Measurements from ENCODE around the gene NACA. TPM values are rescaled to one million over a fixed set of nuclear protein-coding genes. Genes with fewer than 3 reads are reported as not detected.

NACA gene
- total RNA-seq, 2 experiments from 2014 or later: 948 to 969 TPM

DNA sequence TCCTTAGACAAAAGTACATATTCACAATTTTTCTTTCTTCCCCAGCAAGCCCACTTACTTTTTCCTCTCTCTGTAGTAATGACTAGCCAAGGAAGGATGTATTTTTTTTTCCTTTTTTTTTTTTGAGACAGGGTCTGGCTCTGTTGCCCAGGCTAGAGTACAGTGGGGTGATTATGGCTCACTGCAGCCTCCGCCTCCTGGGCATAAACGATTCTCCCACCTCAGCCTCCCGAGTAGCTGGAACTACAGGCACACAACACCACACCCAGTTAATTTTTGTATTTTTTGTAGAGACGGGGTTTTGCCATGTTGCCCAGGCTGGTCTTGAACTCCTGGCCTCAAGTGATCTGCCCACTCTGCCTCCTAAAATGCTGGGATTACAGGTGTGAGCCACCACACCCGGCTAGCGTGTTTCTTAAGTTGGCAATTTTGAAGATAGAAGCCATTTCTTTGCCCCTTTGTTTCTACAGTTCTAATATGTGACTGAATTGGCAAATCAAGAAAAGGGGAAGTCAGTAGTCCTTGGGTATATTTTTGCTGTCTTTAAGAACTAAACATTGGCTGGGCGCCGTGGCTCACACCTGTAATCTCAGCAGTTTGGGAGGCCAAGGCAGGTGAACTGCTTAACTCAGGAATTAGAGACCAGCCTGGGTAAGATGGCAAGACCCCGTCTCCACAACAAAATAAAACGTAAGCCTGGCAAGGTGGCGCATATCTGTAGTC is 3.2 kb upstream of the NACA start:
- ChIA-PET POLR2A (no interaction called here), CTCF (no interaction called here)

DNA sequence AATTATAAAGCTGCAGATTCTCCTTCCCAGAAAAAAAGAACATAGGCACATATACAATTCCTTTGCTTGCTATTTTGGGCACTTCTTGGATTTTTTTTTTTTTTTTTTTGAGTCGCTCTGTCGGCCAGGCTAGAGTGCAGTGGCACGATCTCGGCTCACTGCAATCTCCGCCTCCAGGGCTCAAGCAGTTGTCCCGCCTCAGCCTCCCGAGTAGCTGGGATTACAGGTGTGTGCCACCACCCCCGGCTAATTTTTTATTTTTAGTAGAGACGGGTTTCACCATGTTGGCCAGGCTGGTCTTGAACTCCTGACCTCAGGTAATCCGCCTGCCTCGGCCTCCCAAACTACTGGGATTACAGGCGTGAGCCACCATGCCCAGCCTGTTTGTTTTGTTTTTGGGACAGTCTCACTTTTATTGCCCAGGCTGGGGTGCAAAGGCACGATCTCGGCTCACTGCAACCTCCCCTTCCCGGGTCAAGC is 1.1 kb upstream of the NACA start:
- ChIA-PET POLR2A (interaction anchor here (1.2 to 1.8 kb wide), 6 partner anchors 10 to 97 kb away, joined by 5 to 30 read pairs (median 8); partner anchors contain the start of genes ATP5F1B, PRIM1 and PTGES3), CTCF (interaction anchor here (0.6 to 1.1 kb wide), 4 partner anchors 8 to 276 kb away, joined by 3 to 4 read pairs (median 3); partner anchors contain the start of gene PTGES3)

DNA sequence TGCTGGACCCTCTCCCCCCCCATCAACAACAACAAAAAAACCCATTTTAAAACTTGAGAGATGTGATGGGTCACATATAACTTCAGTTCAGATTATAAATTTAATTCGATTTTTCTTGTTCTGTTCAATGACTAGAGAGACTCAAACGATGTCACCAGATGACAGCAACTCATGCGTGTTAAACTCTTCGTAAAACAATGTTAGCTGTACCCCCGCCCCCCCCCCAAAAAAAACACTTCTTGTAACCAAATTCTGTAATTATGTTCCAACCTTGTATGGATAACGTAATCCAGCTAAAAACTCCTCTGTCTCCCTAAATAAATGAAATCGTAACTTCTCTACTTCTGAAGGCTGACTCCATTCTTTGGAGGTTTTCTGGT is 614 bp upstream of the NACA start:
- POLR2A ChIA-PET: interaction anchor here (0.6 to 1.8 kb wide), 11 partner anchors 9 to 354 kb away, joined by 3 to 30 read pairs (median 5); partner anchors contain the start of genes ATP5F1B, PRIM1 and PTGES3
- CTCF ChIA-PET: interaction anchor here (0.6 to 1.1 kb wide), 3 partner anchors 40 to 276 kb away, joined by 3 read pairs; no protein-coding TSS in a partner anchor

DNA sequence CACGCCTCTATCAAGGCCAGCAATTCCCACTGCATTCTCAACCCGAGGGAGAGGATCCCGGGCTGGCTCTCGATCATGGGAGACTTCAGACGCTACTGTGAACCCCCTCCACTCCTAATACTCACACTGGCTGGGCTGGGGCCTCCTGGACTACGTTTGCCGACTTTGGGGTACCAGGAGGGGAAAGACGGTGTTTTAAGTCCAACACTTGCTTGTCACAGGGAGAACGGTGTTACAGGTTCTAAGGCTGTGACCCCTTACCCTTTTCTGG is 463 bp downstream of the NACA start:
- POLR2A ChIA-PET: interaction anchor here (1.3 to 2.2 kb wide), 4 partner anchors 36 to 96 kb away, joined by 9 to 30 read pairs (median 12); partner anchors contain the start of gene PTGES3
- CTCF ChIA-PET: no interaction called here

DNA sequence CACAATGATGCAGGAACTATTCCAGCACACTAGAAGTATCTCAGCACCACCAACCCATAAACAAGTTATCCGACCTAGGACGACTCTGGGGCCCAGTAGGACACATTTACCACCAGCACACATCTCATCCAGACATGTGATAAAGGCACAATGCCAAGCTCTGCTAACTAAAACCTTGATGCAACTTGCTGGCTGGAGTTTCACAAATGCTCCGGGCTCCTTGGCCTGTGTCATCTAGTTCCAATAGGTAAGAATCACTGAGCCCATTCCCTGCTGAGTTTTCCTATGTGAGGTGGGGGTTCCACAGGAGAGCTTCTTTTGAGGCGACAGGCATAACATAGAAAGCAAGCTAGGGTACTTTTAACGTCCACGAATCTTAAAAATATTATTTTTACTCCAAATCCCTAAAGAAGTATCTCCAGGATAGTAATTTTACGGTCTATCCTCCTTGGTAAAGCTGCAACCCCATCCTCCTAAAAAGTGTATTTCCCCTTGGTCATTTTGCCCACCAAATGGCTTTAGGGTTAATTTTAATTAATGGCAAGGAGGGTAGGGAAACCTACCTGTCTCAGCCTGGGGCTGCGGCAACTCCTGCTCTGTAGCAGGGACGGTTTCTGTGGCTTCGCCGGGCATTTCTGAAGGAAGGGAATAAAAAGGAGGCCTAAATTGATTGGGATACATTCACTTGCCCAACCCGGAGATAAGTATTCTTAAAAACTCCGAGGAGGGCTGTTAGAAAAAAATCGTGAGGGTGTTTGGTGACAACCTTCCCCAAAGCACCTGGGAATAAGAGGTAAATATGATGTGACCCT is 1.0 kb downstream of the NACA start:
- ChIA-PET POLR2A (interaction anchor here (2.1 to 2.2 kb wide), 2 partner anchors 36 to 39 kb away, joined by 9 to 14 read pairs; partner anchors contain the start of gene PTGES3), CTCF (no interaction called here)

DNA sequence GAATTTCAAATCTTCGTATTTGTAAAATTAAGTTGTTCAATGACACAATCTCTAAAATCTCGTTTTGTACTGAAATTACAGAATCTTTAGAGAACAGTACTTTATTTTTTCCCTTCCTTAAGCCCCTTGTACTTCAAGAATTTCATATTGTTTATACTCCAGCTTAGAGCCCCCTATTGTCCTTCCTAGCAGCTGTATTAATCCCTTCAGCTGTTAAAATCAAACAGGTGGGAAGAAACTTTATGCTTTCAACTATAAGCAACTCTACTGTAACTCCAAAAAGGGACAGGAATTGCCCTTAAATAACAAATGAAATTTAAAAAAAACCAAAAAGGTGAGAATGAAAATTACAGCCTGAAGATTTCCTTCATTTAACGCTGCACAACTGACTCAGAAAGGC is 1.7 kb downstream of the NACA start:
- ChIA-PET CTCF (no interaction called here), POLR2A (interaction anchor here (2.1 to 2.2 kb wide), 2 partner anchors 35 to 39 kb away, joined by 9 to 14 read pairs; partner anchors contain the start of gene PTGES3)

DNA sequence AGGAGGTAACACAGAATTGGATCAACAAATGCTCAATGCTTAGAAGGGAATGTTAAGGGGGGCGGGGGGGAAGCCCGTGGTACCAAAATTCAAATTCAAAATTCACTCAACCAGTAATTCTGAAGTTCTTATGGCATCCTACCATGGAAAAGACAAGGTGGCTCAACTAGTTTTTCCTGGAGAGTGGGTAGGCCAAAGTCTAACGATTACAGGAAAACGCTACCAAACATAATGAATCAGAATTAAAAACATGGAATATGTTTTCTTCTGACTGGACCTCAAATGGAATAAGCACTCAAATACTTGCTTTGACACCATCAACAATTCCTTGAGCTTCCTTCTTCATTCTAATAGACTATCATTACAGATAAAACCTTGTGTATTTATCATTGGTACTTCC is 2.3 kb downstream of the NACA start:
- POLR2A ChIA-PET: interaction anchor here (2.1 to 2.2 kb wide), 2 partner anchors 35 to 38 kb away, joined by 9 to 14 read pairs; partner anchors contain the start of gene PTGES3
- CTCF ChIA-PET: interaction anchor here (1.1 kb wide), 1 partner anchor 424 kb away, joined by 4 read pairs; no protein-coding TSS in a partner anchor

- ChIA-PET POLR2A (interaction anchor here (0.7 to 1.1 kb wide), 4 partner anchors 32 to 93 kb away, joined by 3 to 12 read pairs (median 4); partner anchors contain the start of gene ATP5F1B), CTCF (interaction anchor here (1.0 to 1.2 kb wide), 3 partner anchors 11 to 423 kb away, joined by 3 to 4 read pairs (median 4); partner anchors contain the start of gene PTGES3)
Measured at GRCh38 chr12:56721721-56722120, 3.4 kb downstream of the NACA start.

DNA sequence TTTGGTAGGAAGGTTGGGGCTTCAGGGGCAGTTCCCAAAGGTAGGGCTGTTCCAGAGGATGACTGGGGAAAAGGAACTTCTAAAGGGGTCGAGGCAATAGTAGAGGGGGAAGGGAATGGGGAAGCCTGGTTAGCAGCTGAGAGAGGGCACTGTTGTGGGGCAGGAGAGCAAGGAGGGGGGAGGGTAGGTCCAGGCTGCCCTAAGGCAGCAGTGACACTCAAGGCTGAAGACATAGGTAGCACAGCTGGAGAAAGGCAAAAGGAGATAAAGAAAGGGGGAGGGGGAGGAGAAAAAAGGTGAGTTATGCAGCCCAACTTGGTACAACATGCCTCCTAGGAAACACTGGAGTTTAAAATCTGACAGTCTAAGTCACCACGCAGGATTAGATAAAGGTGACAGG is 3.9 kb downstream of the NACA start:
- POLR2A ChIA-PET: interaction anchor here (1.1 kb wide), 1 partner anchor 31 kb away, joined by 5 read pairs; no protein-coding TSS in a partner anchor
- CTCF ChIA-PET: interaction anchor here (1.2 kb wide), 1 partner anchor 10 kb away, joined by 4 read pairs; no protein-coding TSS in a partner anchor

- CTCF ChIA-PET: no interaction called here
- POLR2A ChIA-PET: interaction anchor here (1.1 kb wide), 1 partner anchor 31 kb away, joined by 5 read pairs; no protein-coding TSS in a partner anchor
Measured at GRCh38 chr12:56720731-56721151, 4.4 kb downstream of the NACA start.

DNA sequence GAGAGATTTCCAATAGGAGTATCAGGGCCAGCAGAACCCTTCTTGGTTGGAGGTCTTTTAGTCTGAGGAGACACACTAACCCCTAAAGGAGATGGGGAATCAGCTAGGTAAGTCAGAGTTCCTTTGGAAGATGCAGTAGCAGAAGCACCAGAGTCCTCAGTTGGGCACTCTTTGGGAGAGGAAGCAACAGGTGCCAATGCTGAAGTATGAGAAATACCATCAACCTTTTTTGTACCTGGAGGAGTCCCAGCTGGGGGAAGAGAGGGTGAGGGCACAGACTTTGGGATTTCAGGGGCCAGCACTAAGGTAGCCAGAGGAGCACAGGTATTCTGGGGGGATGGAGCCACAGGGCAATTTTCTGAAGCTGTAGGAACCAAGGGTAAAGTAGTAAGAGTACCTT is 6.0 kb downstream of the NACA start:
- CTCF ChIA-PET: interaction anchor here (0.6 to 0.8 kb wide), 3 partner anchors 9 to 82 kb away, joined by 3 read pairs; no protein-coding TSS in a partner anchor

DNA sequence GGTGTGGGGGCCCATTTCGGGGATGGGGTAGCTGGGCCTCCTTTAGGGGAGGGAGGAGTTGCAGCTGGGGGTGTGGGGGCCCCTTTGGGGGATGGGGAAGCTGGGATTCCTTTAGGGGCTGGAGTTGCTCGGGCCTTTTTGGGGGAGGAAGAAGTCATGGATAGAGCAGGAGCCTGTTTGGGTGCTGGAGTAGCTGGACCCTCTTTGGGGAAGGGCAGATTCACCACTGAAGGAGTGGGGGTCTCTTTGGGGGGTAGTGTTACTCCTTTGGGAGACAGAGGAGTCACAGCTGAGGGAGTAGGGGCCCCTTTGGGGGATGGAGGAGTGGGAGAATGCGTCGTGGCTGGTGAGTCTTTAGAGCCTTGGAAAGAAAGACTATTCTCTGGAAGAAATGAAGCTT is 6.5 kb downstream of the NACA start:
- CTCF ChIA-PET: interaction anchor here (0.7 to 0.8 kb wide), 2 partner anchors 9 to 82 kb away, joined by 3 read pairs; no protein-coding TSS in a partner anchor

More for the DNA sequence above, 6.0 kb downstream of the NACA start:
- POLR2A ChIA-PET: interaction anchor here (0.7 to 2.2 kb wide), 2 partner anchors 31 to 393 kb away, joined by 3 to 10 read pairs; partner anchors contain the start of gene PTGES3

DNA sequence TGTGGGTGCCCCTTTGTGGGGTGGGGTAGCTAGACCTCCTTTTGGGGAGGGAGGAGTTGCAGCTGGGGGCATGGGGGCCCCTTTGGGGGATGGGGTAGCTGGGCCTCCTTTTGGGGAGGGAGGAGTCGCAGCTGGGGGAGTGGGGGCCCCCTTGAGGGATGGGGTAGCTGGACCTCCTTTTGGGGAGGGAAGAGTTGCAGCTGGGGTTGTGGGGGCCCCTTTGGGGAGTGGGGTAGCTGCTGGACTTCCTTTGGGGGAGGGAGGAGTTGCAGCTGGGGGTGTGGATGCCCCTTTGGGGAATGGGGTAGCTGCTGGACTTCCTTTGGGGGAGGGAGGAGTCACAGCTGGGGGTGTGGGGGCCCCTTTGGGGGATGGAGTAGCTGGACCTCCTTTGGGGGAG is 7.0 kb downstream of the NACA start:
- CTCF ChIA-PET: no interaction called here
- POLR2A ChIA-PET: interaction anchor here (0.7 to 2.2 kb wide), 4 partner anchors 18 to 394 kb away, joined by 3 to 10 read pairs (median 4); partner anchors contain the start of gene PTGES3

More for the DNA sequence above, 6.5 kb downstream of the NACA start:
- POLR2A ChIA-PET: interaction anchor here (0.7 to 2.2 kb wide), 3 partner anchors 18 to 394 kb away, joined by 3 to 10 read pairs (median 3); partner anchors contain the start of gene PTGES3

GRCh38 chr12:56716933-56717880 is 7.9 kb downstream of the NACA start:
- ChIA-PET POLR2A (interaction anchor here (0.5 to 1.5 kb wide), 4 partner anchors 8 to 77 kb away, joined by 5 to 19 read pairs (median 8); partner anchors contain the start of gene NACA), CTCF (interaction anchor here (1.7 kb wide), 1 partner anchor 28 kb away, joined by 5 read pairs; no protein-coding TSS in a partner anchor)

DNA sequence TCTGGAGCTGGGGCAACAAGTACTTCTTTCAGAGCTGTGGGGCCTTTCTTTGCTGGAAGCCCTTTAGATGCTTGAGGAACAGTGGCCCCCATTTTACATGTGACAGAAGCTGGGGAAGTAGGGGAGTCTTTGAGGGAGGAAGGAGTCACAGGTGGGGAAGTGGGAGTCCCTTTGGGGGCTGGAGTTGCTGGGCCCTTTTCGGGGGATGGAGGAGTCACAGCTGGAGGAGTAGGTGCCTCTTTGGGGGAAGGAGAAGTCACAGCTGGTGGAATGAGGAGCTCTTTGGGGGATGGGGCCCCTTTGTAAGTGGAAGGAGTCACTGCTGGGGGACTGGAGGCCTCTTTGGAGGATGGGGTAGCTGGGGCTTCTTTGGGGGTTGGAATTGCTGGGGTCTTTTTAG is 8.6 kb downstream of the NACA start:
- ChIA-PET POLR2A (interaction anchor here (0.6 to 1.5 kb wide), 3 partner anchors 9 to 76 kb away, joined by 7 to 19 read pairs (median 8); partner anchors contain the start of gene NACA), CTCF (interaction anchor here (1.7 kb wide), 1 partner anchor 27 kb away, joined by 5 read pairs; no protein-coding TSS in a partner anchor)

DNA sequence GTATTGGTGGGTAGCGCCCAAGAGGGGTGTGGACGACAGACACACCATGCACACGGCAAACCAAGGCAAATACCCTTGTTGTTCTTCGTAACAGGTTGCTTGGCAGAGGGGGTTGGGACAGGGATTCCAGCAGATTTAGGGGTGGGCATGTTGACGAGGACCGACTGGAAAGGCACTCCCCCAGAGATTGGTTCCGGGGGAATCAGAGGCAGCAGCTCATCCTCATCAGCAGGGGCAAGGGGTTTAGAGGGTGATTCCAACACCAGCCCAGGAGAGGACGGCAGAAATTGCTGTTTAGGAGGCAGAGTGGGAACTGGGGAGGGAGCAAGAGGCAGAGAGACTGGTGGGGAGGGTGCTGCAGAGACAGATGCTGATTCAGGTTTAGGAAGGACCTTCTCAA is 9.3 kb downstream of the NACA start:
- POLR2A ChIA-PET: interaction anchor here (1.5 kb wide), 1 partner anchor 10 kb away, joined by 8 read pairs; the partner anchor contains the start of gene NACA
- CTCF ChIA-PET: no interaction called here

DNA sequence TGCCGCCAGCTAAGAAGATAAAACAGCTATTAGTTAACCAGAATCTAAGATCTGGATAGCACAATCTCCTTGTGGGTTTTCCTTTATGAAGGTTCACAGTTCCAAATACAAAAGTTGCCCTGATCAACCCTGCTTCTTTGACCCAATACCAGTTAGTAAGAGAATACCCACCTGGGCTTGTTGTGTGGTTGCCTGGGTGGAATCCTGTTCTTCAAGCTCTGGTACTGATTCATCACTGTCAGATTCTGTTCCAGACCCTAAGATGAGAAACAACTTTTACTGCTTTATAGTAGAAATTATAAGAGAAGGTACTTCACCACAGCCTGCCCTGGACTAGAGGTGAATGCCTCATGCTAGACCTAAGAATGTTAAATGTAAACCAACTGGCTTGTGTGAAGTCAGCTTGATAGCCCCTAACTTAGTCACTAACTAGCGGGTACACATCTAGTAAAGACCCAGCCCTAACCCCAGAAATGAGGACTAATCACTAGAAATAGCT is 10.6 kb downstream of the NACA start:
- CTCF ChIA-PET: interaction anchor here (0.6 kb wide), 1 partner anchor 55 kb away, joined by 3 read pairs; no protein-coding TSS in a partner anchor
- POLR2A ChIA-PET: no interaction called here
